HG02588 (cell line): ENCODE results near the gene APOL4.
"Not testable (repeated sequence)": the region's sequence is repeated elsewhere in the genome, so short reads cannot be mapped to it uniquely, and the experiment has no call there.

Source experiments
- ATAC-seq: cut with Tn5 transposase; IDR thresholded peaks from one replicate; pipeline ENCODE4 v1.9.1; 2021; ENCODE audit warnings: mild to moderate bottlenecking, moderate library complexity; ENCODE audit not compliant: unreplicated experiment

The APOL4 gene

DNA sequence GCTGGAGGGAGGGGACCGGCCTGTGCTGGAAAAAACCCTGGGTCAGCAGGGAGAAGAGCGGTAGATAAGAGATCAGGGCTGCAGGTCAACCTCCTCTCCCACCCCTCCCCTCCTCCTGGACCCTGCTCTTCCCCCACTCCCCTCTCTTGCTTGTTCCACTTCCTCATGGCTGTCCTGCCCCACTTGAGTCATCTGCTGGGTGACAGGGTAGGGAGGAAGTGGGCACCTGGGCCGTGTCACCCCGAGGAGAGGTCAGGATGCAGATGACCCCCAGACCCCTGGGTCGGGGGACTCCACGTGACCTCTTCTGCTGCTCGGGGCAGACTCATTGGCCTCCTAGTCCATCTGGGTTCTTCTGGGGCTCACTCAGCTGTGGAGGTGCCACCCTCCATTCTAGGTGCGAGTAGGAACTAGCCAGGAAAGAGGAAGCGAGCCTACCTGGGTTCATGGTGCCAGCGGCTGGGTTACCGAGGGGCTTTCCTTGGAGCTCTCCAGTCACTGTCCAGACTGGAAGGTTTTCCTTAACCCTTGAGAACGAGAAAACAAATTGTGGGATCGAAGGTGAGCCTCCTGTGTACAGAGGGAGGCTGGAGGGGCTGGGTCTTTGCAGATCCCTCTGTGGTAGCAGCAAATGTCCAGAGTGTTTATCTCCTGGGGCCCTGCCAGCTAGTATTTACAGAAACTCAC lies 31.2 kb upstream of the APOL4 start:
- no peak for ATAC-seq

- ATAC-seq: not testable (repeated sequence)
Observed at GRCh38 chr22:36231051-36231450, 29.4 kb upstream of the APOL4 start.

DNA sequence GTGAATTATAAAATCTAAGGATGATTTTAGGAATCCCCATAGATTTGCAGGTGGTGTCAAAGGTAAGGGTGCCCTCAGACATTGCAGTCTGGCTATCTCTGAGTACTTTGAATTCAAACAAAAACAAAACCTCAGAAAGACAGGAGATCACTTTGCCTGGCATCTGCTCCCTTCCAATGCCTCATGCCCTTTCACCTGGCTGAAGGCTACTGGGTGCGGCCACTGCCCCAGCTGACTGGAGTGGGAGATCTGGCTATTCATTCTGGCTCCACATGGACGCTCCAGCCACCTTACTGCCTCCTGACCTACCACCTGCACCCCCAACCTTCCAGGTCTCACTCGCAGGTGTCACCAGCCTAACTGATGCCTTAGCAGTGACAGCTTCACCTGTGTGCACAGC lies 28.0 kb upstream of the APOL4 start:
- not testable (repeated sequence) for ATAC-seq

GRCh38 chr22:36228944-36229343 lies 27.3 kb upstream of the APOL4 start:
- no peak for ATAC-seq

GRCh38 chr22:36228369-36228768 lies 26.8 kb upstream of the APOL4 start:
- not testable (repeated sequence) for ATAC-seq

GRCh38 chr22:36227806-36228205 lies 26.2 kb upstream of the APOL4 start:
- no peak for ATAC-seq

- no peak for ATAC-seq
Observed at GRCh38 chr22:36227396-36227795, 25.8 kb upstream of the APOL4 start.

- no peak for ATAC-seq
Observed at GRCh38 chr22:36226189-36226588, 24.6 kb upstream of the APOL4 start.

GRCh38 chr22:36225333-36225922 lies 23.8 kb upstream of the APOL4 start:
- ATAC-seq: no peak

DNA sequence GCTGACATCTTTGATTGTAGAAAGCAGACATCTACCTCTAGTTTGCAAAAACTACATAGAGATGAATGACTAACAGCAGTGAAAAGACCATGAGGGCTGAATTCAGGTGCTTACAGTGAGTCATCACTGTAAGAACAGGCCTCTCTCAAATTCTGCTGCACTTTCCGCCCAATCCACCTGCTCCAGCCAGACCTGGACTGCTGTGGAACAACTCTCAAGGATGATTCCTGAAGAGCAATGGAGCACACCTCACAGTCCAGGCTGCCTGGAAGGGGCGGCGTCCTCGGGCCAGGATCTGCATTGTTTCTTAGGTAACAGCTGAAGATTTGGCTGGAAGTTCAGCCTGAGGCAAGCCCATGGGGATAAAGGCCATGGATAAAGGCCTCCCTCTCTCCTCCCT lies 22.6 kb upstream of the APOL4 start:
- ATAC-seq: no peak

DNA sequence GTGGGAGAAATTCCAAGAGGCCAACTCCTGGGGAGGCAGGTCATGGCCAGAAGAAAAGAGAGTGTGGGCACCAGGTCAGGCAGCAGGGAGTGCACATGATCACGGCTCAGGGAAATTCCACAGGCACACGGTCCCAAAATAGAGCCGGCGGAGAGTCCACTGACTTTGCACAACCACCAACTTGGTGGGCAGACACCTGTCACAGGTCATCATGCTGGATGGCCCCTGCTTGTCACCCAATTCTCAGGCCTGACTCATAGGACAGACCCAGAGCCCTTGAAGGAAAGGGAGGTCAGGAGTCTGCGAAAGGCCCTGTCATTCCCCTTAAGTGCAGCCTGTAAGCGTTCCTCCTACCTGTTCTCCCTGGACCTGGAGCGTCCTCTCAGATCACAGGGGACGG lies 21.9 kb upstream of the APOL4 start:
- no peak for ATAC-seq

GRCh38 chr22:36222887-36223450 lies 21.4 kb upstream of the APOL4 start:
- ATAC-seq: no peak

DNA sequence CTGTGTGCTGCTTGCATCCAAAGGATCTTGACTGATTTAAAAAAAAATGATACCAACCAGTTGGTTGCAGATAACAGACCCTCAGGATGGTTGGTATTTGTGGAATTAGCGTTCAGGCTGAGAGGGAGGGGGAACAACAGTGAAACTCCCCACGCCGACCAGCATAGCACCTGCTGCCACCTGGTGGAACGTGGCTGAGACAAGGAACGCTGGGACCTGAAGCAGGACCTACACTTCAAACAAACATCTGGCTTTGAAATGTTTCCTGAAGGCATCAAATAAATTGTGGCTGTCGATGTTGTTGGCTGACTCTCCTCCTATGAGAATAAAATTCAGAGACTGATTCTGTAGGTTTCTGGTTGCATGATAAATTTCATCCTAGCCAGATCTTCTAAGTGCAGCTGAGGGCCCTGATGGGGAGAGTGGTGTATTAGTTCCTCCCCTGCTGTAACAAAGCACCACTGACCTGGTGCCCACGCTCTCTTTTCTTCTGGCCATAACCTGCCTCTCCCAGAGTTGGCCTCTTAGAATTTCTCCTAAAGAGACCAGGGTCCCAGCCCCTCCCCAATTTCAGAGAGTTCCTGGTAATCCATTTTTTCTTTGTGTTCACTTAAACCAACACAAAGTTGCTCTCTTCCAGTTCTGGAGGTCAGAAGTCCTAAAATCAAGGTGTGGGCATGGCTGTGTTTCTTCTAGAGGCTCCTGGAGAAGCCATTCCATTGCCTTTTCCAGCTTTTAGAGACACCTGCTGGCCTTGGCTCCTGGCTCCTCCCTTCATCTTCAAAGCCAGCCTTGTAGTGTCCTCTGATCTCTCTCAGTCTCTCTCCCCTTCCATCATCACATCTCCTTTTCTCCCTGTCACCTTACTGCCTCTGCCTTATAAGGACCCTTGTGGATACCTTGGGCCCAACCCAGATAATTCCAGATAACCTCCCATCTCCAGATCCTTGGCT lies 20.5 kb upstream of the APOL4 start:
- no peak for ATAC-seq

DNA sequence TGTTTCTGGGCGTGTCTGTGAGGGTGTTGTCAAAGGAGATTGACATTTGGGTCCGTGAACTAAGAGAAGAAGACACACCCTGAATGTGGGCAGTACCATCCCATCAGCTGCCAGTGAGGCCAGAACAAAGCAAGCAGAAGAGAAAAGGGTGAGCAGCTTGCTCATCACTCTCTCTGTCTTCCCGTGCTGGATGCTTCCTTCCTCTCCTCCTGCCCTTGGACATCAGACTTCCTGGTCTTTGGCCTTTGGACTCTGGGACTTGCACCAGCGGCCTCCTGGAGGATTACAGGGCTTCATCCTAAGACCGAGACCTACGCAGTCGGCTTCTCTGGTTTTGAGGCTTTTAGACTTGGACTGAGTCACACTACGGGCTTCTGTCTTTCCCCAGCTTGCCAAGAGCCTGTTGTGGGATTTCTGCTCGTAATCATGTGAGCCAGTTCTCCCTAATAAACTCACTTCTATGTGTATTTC lies 18.9 kb upstream of the APOL4 start:
- no peak for ATAC-seq

GRCh38 chr22:36218648-36219193 lies 17.1 kb upstream of the APOL4 start:
- no peak for ATAC-seq

- no peak for ATAC-seq
Observed at GRCh38 chr22:36215981-36216380, 14.4 kb upstream of the APOL4 start.

DNA sequence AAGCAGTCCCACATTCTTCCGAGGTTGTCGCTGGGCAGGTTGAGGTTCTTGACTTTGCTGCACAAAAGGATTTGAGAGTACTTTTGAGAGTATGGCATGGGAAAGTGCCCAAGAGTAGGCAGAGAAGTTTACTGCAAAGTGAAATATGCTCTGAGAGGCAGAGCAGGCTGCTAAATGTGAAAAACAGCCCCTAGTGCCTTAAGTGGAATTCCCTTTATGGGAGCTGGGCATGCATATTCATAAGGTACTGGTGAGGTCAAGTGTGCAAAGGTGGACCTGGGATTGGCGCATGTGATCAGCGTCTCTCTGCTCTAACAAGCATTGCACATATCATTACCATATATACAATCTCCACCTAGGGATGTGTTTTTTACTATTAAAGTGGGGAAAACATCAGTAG lies 12.0 kb upstream of the APOL4 start:
- ATAC-seq: no peak

GRCh38 chr22:36212901-36213300 lies 11.3 kb upstream of the APOL4 start:
- no peak for ATAC-seq

GRCh38 chr22:36211237-36211861 lies 9.7 kb upstream of the APOL4 start:
- ATAC-seq: no peak

- no peak for ATAC-seq
Observed at GRCh38 chr22:36210224-36210623, 8.6 kb upstream of the APOL4 start.
